HEK293 (cell line): ENCODE measurements around the gene NOB1.

Experiments used
- FEZF1 ChIP-seq: fragments of 450-650 bp; formaldehyde crosslinking; IDR thresholded peaks from 2 replicates; pipeline ENCODE4 v1.5.1; 2016; ENCODE audit warnings: missing biosample characterization, missing genetic modification characterization
- HOXD13 ChIP-seq: sonication (generic); formaldehyde crosslinking; IDR thresholded peaks from 2 replicates; pipeline ENCODE4 v1.8.0; 2022; ENCODE audit warnings: missing genetic modification reagents, borderline replicate concordance
- SCRT1 ChIP-seq: fragments of 450-650 bp; formaldehyde crosslinking; IDR thresholded peaks from 2 replicates; pipeline ENCODE4 v1.5.1; 2016; ENCODE audit warnings: missing biosample characterization, missing genetic modification characterization, borderline replicate concordance
- TCF7L2 ChIP-seq: IDR thresholded peaks from 2 replicates; pipeline ENCODE4 v1.6.1; 2011; ENCODE audit warnings: low read depth, mild to moderate bottlenecking, inconsistent platforms, low read length, moderate library complexity, borderline replicate concordance
- ZBTB17 ChIP-seq: fragments of 450-650 bp; formaldehyde crosslinking; IDR thresholded peaks from 2 replicates; pipeline ENCODE4 v1.5.1; 2016; ENCODE audit warnings: missing biosample characterization, missing genetic modification characterization
- ZBTB20 ChIP-seq: fragments of 450-650 bp; formaldehyde crosslinking; IDR thresholded peaks from 2 replicates; pipeline ENCODE4 v1.5.1; 2016; ENCODE audit warnings: missing biosample characterization, missing genetic modification characterization
- ZBTB8A ChIP-seq: fragments of 450-650 bp; formaldehyde crosslinking; IDR thresholded peaks from 2 replicates; pipeline ENCODE4 v1.5.1; 2016; ENCODE audit warnings: missing biosample characterization, missing genetic modification characterization
- ZFHX2 ChIP-seq: fragments of 450-650 bp; formaldehyde crosslinking; conservative IDR thresholded peaks from 2 replicates; pipeline ENCODE4 v1.5.1; 2016; ENCODE audit warnings: missing biosample characterization, missing genetic modification characterization
- ZFP37 ChIP-seq: fragments of 450-650 bp; formaldehyde crosslinking; IDR thresholded peaks from 2 replicates; pipeline ENCODE4 v1.5.1; 2016; ENCODE audit warnings: missing biosample characterization, missing genetic modification characterization
- ZNF146 ChIP-seq: fragments of 450-650 bp; formaldehyde crosslinking; IDR thresholded peaks from 2 replicates; pipeline ENCODE4 v1.5.1; 2016; ENCODE audit warnings: missing biosample characterization, missing genetic modification characterization
- ZNF19 ChIP-seq: fragments of 450-650 bp; formaldehyde crosslinking; IDR thresholded peaks from 2 replicates; pipeline ENCODE4; 2016; ENCODE audit warnings: missing biosample characterization, missing genetic modification characterization, low read depth
- ZNF202 ChIP-seq: fragments of 450-650 bp; formaldehyde crosslinking; IDR thresholded peaks from 2 replicates; pipeline ENCODE4 v1.5.1; 2016; ENCODE audit warnings: missing biosample characterization, missing genetic modification characterization, borderline replicate concordance
- ZNF248 ChIP-seq: fragments of 450-650 bp; formaldehyde crosslinking; IDR thresholded peaks from 2 replicates; pipeline ENCODE4 v1.5.1; 2017; ENCODE audit warnings: missing biosample characterization, missing genetic modification characterization
- ZNF302 ChIP-seq: fragments of 450-650 bp; formaldehyde crosslinking; IDR thresholded peaks from 2 replicates; pipeline ENCODE4 v1.5.1; 2016; ENCODE audit warnings: missing biosample characterization, missing genetic modification characterization, low read depth
- ZNF311 ChIP-seq: fragments of 450-650 bp; formaldehyde crosslinking; IDR thresholded peaks from 2 replicates; pipeline ENCODE4 v1.5.1; 2017; ENCODE audit warnings: missing biosample characterization, missing genetic modification characterization, borderline replicate concordance
- ZNF335 ChIP-seq: fragments of 450-650 bp; formaldehyde crosslinking; conservative IDR thresholded peaks from 2 replicates; pipeline ENCODE4 v1.5.1; 2016; ENCODE audit warnings: missing biosample characterization, missing genetic modification characterization
- ZNF354C ChIP-seq: fragments of 450-650 bp; formaldehyde crosslinking; IDR thresholded peaks from 2 replicates; pipeline ENCODE4 v1.5.1; 2016; ENCODE audit warnings: missing biosample characterization, missing genetic modification characterization, low read depth, borderline replicate concordance
- ZNF416 ChIP-seq: fragments of 450-650 bp; formaldehyde crosslinking; IDR thresholded peaks from 2 replicates; pipeline ENCODE4 v1.5.1; 2016; ENCODE audit warnings: missing biosample characterization, missing genetic modification characterization
- ZNF423 ChIP-seq: fragments of 450-650 bp; formaldehyde crosslinking; IDR thresholded peaks from 2 replicates; pipeline ENCODE4 v1.5.1; 2016; ENCODE audit warnings: missing biosample characterization, missing genetic modification characterization
- ZNF544 ChIP-seq: fragments of 450-650 bp; formaldehyde crosslinking; IDR thresholded peaks from 2 replicates; pipeline ENCODE4 v1.5.0; 2017; ENCODE audit warnings: missing biosample characterization, missing genetic modification characterization
- ZNF558 ChIP-seq: fragments of 450-650 bp; formaldehyde crosslinking; IDR thresholded peaks from 2 replicates; pipeline ENCODE4 v1.5.1; 2016; ENCODE audit warnings: missing biosample characterization, missing genetic modification characterization
- ZNF626 ChIP-seq: fragments of 450-650 bp; sonication (Bioruptor Pico); formaldehyde crosslinking; IDR thresholded peaks from 2 replicates; pipeline ENCODE4 v1.5.1; 2018; ENCODE audit warnings: missing biosample characterization, missing genetic modification characterization, inconsistent platforms
- ZNF660 ChIP-seq: fragments of 450-650 bp; IDR thresholded peaks from 2 replicates; pipeline ENCODE4 v1.5.1; 2018; ENCODE audit warnings: missing biosample characterization, mild to moderate bottlenecking, missing genetic modification characterization
- ZNF785 ChIP-seq: fragments of 450-650 bp; formaldehyde crosslinking; IDR thresholded peaks from 2 replicates; pipeline ENCODE4 v1.5.1; 2016; ENCODE audit warnings: missing biosample characterization, missing genetic modification characterization
- ZNF791 ChIP-seq: fragments of 450-650 bp; formaldehyde crosslinking; IDR thresholded peaks from 2 replicates; pipeline ENCODE4 v1.5.1; 2016; ENCODE audit warnings: missing biosample characterization, missing genetic modification characterization
- ZSCAN23 ChIP-seq: fragments of 450-650 bp; formaldehyde crosslinking; IDR thresholded peaks from 2 replicates; pipeline ENCODE4 v1.5.1; 2016; ENCODE audit warnings: missing biosample characterization, missing genetic modification characterization
- ZXDB ChIP-seq: fragments of 450-650 bp; formaldehyde crosslinking; IDR thresholded peaks from 2 replicates; pipeline ENCODE4 v1.5.1; 2016; ENCODE audit warnings: missing biosample characterization, missing genetic modification characterization
- TF ChIP-seq, protein P1 (sequence below): fragments of 450-650 bp; formaldehyde crosslinking; IDR thresholded peaks from 2 replicates; pipeline ENCODE4 v1.5.1; 2016; ENCODE audit warnings: missing biosample characterization, missing genetic modification characterization, borderline replicate concordance
- TF ChIP-seq, protein P2 (sequence below): fragments of 450-650 bp; formaldehyde crosslinking; IDR thresholded peaks from 2 replicates; pipeline ENCODE4 v1.5.1; 2017; ENCODE audit warnings: missing biosample characterization, missing genetic modification characterization
- TF ChIP-seq, protein P3 (sequence below): fragments of 450-650 bp; formaldehyde crosslinking; IDR thresholded peaks from 2 replicates; pipeline ENCODE4 v1.5.1; 2017; ENCODE audit warnings: missing biosample characterization, missing genetic modification characterization
- TF ChIP-seq, protein P4 (sequence below): sonication (generic); formaldehyde crosslinking; IDR thresholded peaks from 2 replicates; pipeline ENCODE4 v1.8.1; 2022; ENCODE audit warnings: mild to moderate bottlenecking, moderate library complexity, missing genetic modification reagents

The NOB1 gene

DNA sequence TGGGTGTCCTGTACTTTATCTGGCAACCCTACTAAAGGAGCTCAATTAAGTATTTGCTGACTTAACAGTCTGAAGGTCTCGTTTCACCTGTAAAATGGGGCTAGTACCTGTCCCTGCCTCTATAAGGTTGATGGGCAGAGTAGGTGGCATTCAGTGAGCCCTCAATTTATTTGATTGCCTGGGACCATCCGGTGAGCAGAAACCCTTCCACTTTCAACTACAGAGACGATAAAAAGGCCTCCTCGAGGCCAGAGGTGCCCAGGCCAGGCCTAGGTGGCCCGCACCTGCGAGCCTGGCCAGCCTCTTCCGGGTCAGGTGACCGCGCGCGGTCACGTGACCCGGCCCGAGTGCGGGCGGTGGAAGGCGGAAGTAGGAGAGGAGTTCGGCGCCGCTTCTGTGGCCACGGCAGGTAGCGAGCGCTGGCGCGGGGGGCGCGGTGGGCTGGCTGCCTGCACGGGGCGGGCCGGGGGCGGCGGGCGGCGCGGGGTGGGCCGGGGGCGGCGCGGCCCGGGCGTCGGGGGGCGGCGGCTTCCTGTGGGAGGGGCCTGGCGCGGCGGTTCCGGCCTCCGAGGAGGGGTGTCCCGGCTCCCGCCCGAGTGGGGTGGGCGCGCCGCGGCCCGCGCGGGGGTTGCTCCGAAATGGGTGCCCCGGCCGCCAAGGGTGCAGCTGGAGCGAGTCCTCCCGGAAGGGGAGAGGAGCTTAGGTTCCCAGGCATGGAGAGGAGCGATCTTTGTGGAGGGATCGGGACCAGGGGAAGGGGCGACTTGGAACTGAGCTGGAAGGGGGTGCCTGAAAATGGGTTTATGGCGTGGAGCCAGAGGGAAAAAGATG lies 7.5 kb upstream of the NOB1 start, which contains the start of gene WWP2 (continued):
- TF ChIP-seq, protein P1, sequence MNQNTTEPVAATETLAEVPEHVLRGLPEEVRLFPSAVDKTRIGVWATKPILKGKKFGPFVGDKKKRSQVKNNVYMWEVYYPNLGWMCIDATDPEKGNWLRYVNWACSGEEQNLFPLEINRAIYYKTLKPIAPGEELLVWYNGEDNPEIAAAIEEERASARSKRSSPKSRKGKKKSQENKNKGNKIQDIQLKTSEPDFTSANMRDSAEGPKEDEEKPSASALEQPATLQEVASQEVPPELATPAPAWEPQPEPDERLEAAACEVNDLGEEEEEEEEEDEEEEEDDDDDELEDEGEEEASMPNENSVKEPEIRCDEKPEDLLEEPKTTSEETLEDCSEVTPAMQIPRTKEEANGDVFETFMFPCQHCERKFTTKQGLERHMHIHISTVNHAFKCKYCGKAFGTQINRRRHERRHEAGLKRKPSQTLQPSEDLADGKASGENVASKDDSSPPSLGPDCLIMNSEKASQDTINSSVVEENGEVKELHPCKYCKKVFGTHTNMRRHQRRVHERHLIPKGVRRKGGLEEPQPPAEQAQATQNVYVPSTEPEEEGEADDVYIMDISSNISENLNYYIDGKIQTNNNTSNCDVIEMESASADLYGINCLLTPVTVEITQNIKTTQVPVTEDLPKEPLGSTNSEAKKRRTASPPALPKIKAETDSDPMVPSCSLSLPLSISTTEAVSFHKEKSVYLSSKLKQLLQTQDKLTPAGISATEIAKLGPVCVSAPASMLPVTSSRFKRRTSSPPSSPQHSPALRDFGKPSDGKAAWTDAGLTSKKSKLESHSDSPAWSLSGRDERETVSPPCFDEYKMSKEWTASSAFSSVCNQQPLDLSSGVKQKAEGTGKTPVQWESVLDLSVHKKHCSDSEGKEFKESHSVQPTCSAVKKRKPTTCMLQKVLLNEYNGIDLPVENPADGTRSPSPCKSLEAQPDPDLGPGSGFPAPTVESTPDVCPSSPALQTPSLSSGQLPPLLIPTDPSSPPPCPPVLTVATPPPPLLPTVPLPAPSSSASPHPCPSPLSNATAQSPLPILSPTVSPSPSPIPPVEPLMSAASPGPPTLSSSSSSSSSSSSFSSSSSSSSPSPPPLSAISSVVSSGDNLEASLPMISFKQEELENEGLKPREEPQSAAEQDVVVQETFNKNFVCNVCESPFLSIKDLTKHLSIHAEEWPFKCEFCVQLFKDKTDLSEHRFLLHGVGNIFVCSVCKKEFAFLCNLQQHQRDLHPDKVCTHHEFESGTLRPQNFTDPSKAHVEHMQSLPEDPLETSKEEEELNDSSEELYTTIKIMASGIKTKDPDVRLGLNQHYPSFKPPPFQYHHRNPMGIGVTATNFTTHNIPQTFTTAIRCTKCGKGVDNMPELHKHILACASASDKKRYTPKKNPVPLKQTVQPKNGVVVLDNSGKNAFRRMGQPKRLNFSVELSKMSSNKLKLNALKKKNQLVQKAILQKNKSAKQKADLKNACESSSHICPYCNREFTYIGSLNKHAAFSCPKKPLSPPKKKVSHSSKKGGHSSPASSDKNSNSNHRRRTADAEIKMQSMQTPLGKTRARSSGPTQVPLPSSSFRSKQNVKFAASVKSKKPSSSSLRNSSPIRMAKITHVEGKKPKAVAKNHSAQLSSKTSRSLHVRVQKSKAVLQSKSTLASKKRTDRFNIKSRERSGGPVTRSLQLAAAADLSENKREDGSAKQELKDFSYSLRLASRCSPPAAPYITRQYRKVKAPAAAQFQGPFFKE (tag by site-specific recombination) = no peak
- TF ChIP-seq, protein P2, sequence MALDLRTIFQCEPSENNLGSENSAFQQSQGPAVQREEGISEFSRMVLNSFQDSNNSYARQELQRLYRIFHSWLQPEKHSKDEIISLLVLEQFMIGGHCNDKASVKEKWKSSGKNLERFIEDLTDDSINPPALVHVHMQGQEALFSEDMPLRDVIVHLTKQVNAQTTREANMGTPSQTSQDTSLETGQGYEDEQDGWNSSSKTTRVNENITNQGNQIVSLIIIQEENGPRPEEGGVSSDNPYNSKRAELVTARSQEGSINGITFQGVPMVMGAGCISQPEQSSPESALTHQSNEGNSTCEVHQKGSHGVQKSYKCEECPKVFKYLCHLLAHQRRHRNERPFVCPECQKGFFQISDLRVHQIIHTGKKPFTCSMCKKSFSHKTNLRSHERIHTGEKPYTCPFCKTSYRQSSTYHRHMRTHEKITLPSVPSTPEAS = no peak
- TF ChIP-seq ZNF354C (no peak), FEZF1 (tag by site-specific recombination) (no peak), ZFP37 (tag by site-specific recombination) (no peak), ZFHX2 (tag by site-specific recombination) (no peak; the same call in 1 of the 2 replicates), ZNF202 (tag by site-specific recombination) (no peak), ZNF335 (tag by site-specific recombination) (peak; percentile 90), ZNF785 (tag by site-specific recombination) (no peak), ZNF558 (tag by site-specific recombination) (no peak), ZNF19 (tag by site-specific recombination) (no peak), ZNF791 (tag by site-specific recombination) (no peak), SCRT1 (no peak), ZXDB (tag by site-specific recombination) (peak; percentile 37), ZNF626 (tag by site-specific recombination) (no peak), ZNF416 (no peak), ZNF302 (tag by site-specific recombination) (no peak), ZBTB8A (tag by site-specific recombination) (peak; percentile 69), ZNF311 (tag by site-specific recombination) (no peak), ZNF660 (tag by site-specific recombination) (peak; percentile 43; the same call in 1 of the 2 replicates), ZNF146 (tag by site-specific recombination) (no peak), TCF7L2 (no peak), ZBTB17 (no peak), ZNF248 (tag by site-specific recombination) (no peak), ZNF423 (tag by site-specific recombination) (peak; percentile 90), HOXD13 (CRISPR knock-in tag) (no peak), ZSCAN23 (tag by site-specific recombination) (no peak), ZNF544 (tag by site-specific recombination) (no peak), ZBTB20 (peak; percentile 20; the same call in 1 of the 2 replicates)
- TF ChIP-seq, protein P3, sequence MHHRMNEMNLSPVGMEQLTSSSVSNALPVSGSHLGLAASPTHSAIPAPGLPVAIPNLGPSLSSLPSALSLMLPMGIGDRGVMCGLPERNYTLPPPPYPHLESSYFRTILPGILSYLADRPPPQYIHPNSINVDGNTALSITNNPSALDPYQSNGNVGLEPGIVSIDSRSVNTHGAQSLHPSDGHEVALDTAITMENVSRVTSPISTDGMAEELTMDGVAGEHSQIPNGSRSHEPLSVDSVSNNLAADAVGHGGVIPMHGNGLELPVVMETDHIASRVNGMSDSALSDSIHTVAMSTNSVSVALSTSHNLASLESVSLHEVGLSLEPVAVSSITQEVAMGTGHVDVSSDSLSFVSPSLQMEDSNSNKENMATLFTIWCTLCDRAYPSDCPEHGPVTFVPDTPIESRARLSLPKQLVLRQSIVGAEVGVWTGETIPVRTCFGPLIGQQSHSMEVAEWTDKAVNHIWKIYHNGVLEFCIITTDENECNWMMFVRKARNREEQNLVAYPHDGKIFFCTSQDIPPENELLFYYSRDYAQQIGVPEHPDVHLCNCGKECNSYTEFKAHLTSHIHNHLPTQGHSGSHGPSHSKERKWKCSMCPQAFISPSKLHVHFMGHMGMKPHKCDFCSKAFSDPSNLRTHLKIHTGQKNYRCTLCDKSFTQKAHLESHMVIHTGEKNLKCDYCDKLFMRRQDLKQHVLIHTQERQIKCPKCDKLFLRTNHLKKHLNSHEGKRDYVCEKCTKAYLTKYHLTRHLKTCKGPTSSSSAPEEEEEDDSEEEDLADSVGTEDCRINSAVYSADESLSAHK (tag by site-specific recombination) = no peak
- TF ChIP-seq, protein P4, sequence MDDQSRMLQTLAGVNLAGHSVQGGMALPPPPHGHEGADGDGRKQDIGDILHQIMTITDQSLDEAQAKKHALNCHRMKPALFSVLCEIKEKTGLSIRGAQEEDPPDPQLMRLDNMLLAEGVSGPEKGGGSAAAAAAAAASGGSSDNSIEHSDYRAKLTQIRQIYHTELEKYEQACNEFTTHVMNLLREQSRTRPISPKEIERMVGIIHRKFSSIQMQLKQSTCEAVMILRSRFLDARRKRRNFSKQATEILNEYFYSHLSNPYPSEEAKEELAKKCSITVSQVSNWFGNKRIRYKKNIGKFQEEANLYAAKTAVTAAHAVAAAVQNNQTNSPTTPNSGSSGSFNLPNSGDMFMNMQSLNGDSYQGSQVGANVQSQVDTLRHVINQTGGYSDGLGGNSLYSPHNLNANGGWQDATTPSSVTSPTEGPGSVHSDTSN (CRISPR knock-in tag) = no peak
